Adrenal gland (tissue), 12 donors: ENCODE measurements around the gene NOX4. TPM values are rescaled to one million over a fixed set of nuclear protein-coding genes. Genes with fewer than 3 reads are reported as not detected.
"Not testable (repeated sequence)": the region's sequence is repeated elsewhere in the genome, so short reads cannot be mapped to it uniquely, and the experiment has no call there.

Experiments
- DNase-seq, 7 donors: peaks; one replicate each; pipeline ENCODE4 v3.0.0-alpha.2; 2019 to 2020
- H3K27ac ChIP-seq, 5 donors: fragments of 200-600 bp; sonication (generic) in 4 of 5; 1 replicate in 3 of 5; 2 replicates in 2 of 5; pipeline versions ENCODE4 v1.5.1 to v1.8.0; 2016 to 2020; ENCODE audit warnings: mild to moderate bottlenecking in 1 of 5
- H3K27me3 ChIP-seq: fragments of 200-600 bp; 2 replicates; pipeline ENCODE4 v1.8.0; 2021
- H3K36me3 ChIP-seq, 2 donors: fragments of 200-600 bp; replicated peaks in 1 of 2; 1 replicate in 1 of 2; 2 replicates in 1 of 2; pipeline versions ENCODE4 v1.5.1 to v1.8.0; 2018 to 2022
- H3K4me1 ChIP-seq, 2 donors: fragments of 200-600 bp; replicated peaks in 1 of 2; 1 replicate in 1 of 2; 2 replicates in 1 of 2; pipeline versions ENCODE4 v1.5.1 to v1.8.0; 2018 to 2021
- H3K4me3 ChIP-seq, 4 donors: fragments of 200-600 bp; sonication (generic) in 3 of 4; one replicate each; pipeline ENCODE4 v1.5.1; 2016 to 2018
- H3K9me3 ChIP-seq, 3 donors: fragments of 200-600 bp; sonication (generic) in 1 of 3; replicated peaks in 1 of 3; 1 replicate in 2 of 3; 2 replicates in 1 of 3; pipeline versions ENCODE4 v1.5.1 to v1.8.0; 2016 to 2021
- CTCF ChIP-seq, 6 experiments: fragments of 450-650 bp in 4 of 6; fragments of 200-600 bp in 2 of 6; sonication (generic) in 1 of 6; IDR thresholded peaks; 1 replicate in 5 of 6; 2 replicates in 1 of 6; pipeline versions ENCODE4 v1.5.1 to v1.8.0; 2016 to 2021; ENCODE audit warnings: antibody characterized with exemption in 6 of 6, mild to moderate bottlenecking in 2 of 6, moderate library complexity in 1 of 6
- POLR2A ChIP-seq, 2 donors: fragments of 450-650 bp; IDR thresholded peaks; one replicate each; pipeline ENCODE4 v1.6.1; 2017; ENCODE audit warnings: antibody characterized with exemption in 2 of 2, mild to moderate bottlenecking in 2 of 2, moderate library complexity in 1 of 2
- WGBS, 4 donors: extraction: QIAGEN DNeasy Blood & Tissue Kit in 2 of 4; methylation state at CpG; one replicate each; pipeline versions ENCODE4 v1.1.5 to v1.1.7; 2013 to 2017; 5-methylcytosine and 5-hydroxymethylcytosine counted together
- intact Hi-C, 2 donors: fragments of 100-400 bp; cut with DNase I; formaldehyde crosslinking; loops; one replicate each; pipeline versions ENCODE4 v1.14.1 to v1.15.0; 2022 to 2023
- polyA plus RNA-seq, 3 donors: library from polyadenylated mRNA; stranded (reverse); fragments of 200-250 nt in 2 of 3; fragments of 350-450 nt in 1 of 3; fragmentation: Illumina TruSeq in 1 of 3; extraction: RNeasy Lipid Tissue Mini Kit (QIAGEN cat#74804) in 1 of 3; gene quantifications; one replicate each; pipeline ENCODE4 v1.2.3, GENCODE V29; 2013 to 2014
- total RNA-seq, 9 donors: library from RNA; depleted of rRNA in 4 of 9; stranded (reverse); fragments of >200 nt in 4 of 9; fragments of 120-200 nt in 1 of 9; fragmentation: NEBNext Ultra II Directional in 1 of 9; extraction: Animal tissue kit (Norgen Biotek cat#: 25700) in 1 of 9; gene quantifications; one replicate each; pipeline versions ENCODE4 v1.1.0 to v1.2.4, GENCODE V29; 2013 to 2023
- donor health status: healthy with polysubstance abuse.
- donor health status: Bipolar disorder and iron deficiency.
- donor health status: DM: yes; HTN: yes; CAD: no.
- donor health status: DM: no; HTN: no; CAD: no.
- donor health status: DM: no; HTN: no; CAD: no.
- donor health status: DM: yes; HTN: yes; CAD: no.

Gene NOX4
- total and polyA plus RNA-seq, 12 donors = 0.14 to 8.8 (median 0.81) TPM; not detected in 1

DNA sequence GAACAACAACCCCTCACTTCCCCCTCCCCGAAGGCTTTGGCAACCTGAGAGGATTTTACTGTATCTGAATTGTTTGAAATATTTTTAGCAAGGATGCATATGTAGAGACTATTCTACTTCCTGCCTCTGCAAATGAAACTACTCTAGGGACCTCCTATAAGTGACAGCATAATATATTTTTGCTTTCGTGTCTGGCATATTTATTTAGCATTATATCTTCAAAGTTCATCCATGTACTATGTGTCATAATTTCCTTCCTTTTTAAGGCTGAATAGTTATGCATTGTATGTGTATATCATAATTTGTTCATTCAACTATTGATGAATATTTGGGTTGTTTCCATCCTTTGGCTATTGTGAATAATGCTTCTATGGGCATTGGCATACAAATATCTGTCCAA is 153.1 kb downstream of the NOX4 start:
- H3K4me1 ChIP-seq, intact Hi-C loops, H3K9me3 ChIP-seq, H3K27ac ChIP-seq, DNase-seq, H3K4me3 ChIP-seq, H3K27me3 ChIP-seq, H3K36me3 ChIP-seq: not testable (repeated sequence)
- 27 to 41% (median 33%) methylated on average over 2 of the region's 2 CpGs for WGBS, 4 donors

GRCh38 chr11:89337100-89337650 is 154.0 kb downstream of the NOX4 start:
- H3K27me3 ChIP-seq, intact Hi-C loops, DNase-seq, H3K4me3 ChIP-seq, H3K4me1 ChIP-seq, H3K9me3 ChIP-seq, H3K27ac ChIP-seq, H3K36me3 ChIP-seq: not testable (repeated sequence)
- 64 to 69% (median 66%) methylated on average over 4 of the region's 4 CpGs for WGBS, 4 donors

DNA sequence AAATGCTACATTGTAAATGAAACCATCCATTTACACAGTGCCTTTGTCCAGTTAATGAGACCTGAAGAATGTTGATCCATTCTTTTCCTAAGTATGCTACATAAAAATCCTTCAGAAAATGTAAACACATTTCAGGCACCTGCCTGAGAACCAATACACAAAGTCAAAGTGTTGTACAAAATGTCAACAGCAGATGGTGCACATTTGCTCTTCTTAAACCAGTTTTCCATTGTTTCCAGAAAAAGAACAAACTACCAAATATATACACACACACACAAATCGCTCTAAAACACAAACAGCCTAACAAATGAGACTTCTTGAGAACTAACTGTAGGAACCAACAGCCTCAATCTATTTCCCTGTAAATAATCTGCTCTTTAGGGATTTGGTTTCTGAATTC is 157.5 kb downstream of the NOX4 start:
- intact Hi-C loops, DNase-seq, H3K4me3 ChIP-seq, H3K27ac ChIP-seq, H3K9me3 ChIP-seq, H3K36me3 ChIP-seq, H3K27me3 ChIP-seq, H3K4me1 ChIP-seq: not testable (repeated sequence)
- 23 to 40% (median 35%) methylated on average over 1 of the region's 1 CpG for WGBS, 4 donors
- TF ChIP-seq CTCF (IDR thresholded peaks at IDR 0.05) = peak in 4 of 6 experiments; percentile 26 to 44 (median 34)

- intact Hi-C loops, H3K27me3 ChIP-seq, H3K9me3 ChIP-seq, DNase-seq, H3K4me3 ChIP-seq, H3K27ac ChIP-seq, H3K4me1 ChIP-seq, H3K36me3 ChIP-seq: not testable (repeated sequence)
- 51 to 66% (median 54%) methylated on average over 4 of the region's 4 CpGs for WGBS, 4 donors
Measured at GRCh38 chr11:89331940-89332339, 159.2 kb downstream of the NOX4 start.

GRCh38 chr11:89327885-89328284 is 163.3 kb downstream of the NOX4 start:
- intact Hi-C loops = no loop called here
- Histone ChIP-seq H3K36me3 (no peaks in the 10 kb centered on the region), H3K27ac (no peak overlapping the region), H3K27me3 (no peaks in the 10 kb centered on the region), H3K9me3 (no peaks in the 10 kb centered on the region), H3K4me3 (no peak overlapping the region), H3K4me1 (no peaks in the 10 kb centered on the region)
- WGBS, 4 donors = 68 to 77% (median 74%) methylated on average over 5 of the region's 5 CpGs
- TF ChIP-seq CTCF (IDR thresholded peaks at IDR 0.05) (no peak), POLR2A (IDR thresholded peaks at IDR 0.05) (no peak)
- no peak for DNase-seq

- Histone ChIP-seq H3K9me3 (no peaks in the 10 kb centered on the region), H3K27ac (no peak overlapping the region), H3K4me3 (no peak overlapping the region), H3K4me1 (no peaks in the 10 kb centered on the region), H3K36me3 (no peaks in the 10 kb centered on the region), H3K27me3 (no peaks in the 10 kb centered on the region)
- WGBS, 4 donors = 78 to 84% (median 82%) methylated on average over 2 of the region's 2 CpGs
- intact Hi-C loops = no loop called here
- no peak for DNase-seq
- TF ChIP-seq POLR2A (IDR thresholded peaks at IDR 0.05) (no peak), CTCF (IDR thresholded peaks at IDR 0.05) (no peak)
Measured at GRCh38 chr11:89321401-89321800, 169.8 kb downstream of the NOX4 start.

DNA sequence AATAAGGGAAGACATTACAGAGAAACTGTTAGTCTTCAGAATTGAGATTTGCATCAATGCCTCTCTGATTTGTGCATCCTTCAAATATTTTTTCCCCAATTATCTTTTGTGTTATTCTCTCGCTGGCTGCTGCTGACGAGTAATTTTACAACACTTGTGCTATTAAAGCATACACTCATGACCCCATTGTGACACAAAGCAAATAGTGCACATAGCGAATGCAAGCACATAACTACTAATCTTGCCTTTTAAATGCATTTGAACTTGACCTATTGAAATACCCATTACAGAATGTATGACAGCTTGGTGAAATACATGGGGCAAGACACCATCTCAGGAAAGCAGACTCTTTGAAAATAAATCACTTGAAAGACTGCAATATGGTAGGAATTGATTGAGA is 180.6 kb downstream of the NOX4 start:
- H3K27me3 ChIP-seq, H3K4me1 ChIP-seq, H3K36me3 ChIP-seq, H3K4me3 ChIP-seq, H3K27ac ChIP-seq, intact Hi-C loops, DNase-seq, H3K9me3 ChIP-seq: not testable (repeated sequence)
- WGBS, 4 donors = 48 to 61% (median 50%) methylated on average over 3 of the region's 3 CpGs

DNA sequence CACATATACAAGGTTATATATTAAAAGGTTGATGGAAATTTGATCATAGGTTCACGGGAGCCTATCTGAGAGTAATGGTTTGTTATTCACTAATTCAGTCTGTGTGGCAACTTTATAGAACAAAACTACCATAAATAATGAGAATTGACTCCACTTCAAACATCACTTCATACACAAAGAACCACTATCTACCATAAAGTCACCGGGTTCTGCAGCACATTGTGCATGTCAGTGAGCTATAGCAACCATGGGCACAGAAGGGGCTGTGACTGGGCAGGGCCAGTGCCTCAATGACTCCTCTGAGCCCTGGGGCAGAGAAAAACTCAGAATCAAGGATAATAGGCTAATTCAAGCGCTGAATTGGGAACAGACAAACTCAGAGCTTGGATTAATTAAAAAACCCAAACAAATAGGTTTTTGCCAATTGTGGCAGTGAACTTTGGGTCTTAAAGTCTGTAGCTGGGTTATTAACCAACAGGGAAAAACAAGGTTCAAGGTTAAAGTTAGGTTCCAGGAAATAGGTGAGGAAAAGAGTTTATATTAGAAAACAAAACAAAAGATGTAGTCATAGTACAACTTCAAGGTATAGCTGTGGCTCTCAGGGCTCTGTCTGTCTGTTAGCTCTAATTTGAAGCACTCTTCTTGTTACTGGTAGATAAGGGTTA is 181.7 kb downstream of the NOX4 start:
- WGBS, 4 donors = 71 to 81% (median 79%) methylated on average over 3 of the region's 3 CpGs
- DNase-seq, H3K9me3 ChIP-seq, H3K4me3 ChIP-seq, H3K36me3 ChIP-seq, intact Hi-C loops, H3K4me1 ChIP-seq, H3K27me3 ChIP-seq, H3K27ac ChIP-seq: not testable (repeated sequence)
